ENCODE measurements around the gene CACNG8. TPM values are rescaled to one million over a fixed set of nuclear protein-coding genes. Genes with fewer than 3 reads are reported as not detected.

CACNG8 gene
- total and polyA plus RNA-seq, 8 donors = under 0.01 to 0.45 (median 0.01) TPM; not detected in 4

- H3K4me1 ChIP-seq = peaks cover 5 to 20% (median 12%) of the 10 kb centered on the region in 4 donors
- H3K9me3 ChIP-seq = no peaks in the 10 kb centered on the region
- no peak overlapping the region for H3K4me3 ChIP-seq
- H3K36me3 ChIP-seq = no peaks in the 10 kb centered on the region
- TF ChIP-seq POLR2AphosphoS5 (IDR thresholded peaks at IDR 0.05) = no peak
- TF ChIP-seq CTCF (IDR thresholded peaks at IDR 0.05) = no peak
- TF ChIP-seq POLR2A (IDR thresholded peaks at IDR 0.05) = no peak
- no peak for TF ChIP-seq EP300 (IDR thresholded peaks at IDR 0.05)
- WGBS, 5 donors = 55 to 64% (median 61%) methylated on average over 16 to 22 of the region's 22 CpGs
- DNase-seq = no peak
- H3K27ac ChIP-seq = no peak overlapping the region
- intact Hi-C loops (cut with DNase I; ENCODE audit: low total_unique reads) = no loop called here
- peaks cover 17 to 82% (median 38%) of the 10 kb centered on the region in 3 donors for H3K27me3 ChIP-seq
These were observed 27.1 kb downstream of the CACNG8 start for GRCh38 chr19:53989600-53990533.

GRCh38 chr19:53991224-53992113, 28.7 kb downstream of the CACNG8 start, which contains the start of gene CACNG6:
Gene CACNG6 (plus strand): TSS chr19:53991637. CDS start chr19:53992878, 1,241 bp downstream.
- Histone ChIP-seq H3K27ac (peak within 1 kb of the TSS in 1 of 5 donors; percentile 7), H3K4me3 (peak within 1 kb of the TSS; percentile 33 to 52 (median 44)), H3K27me3 (peaks cover 17 to 88% (median 48%) of the 10 kb centered on the region in 3 donors), H3K36me3 (no peaks in the 10 kb centered on the region), H3K9me3 (no peaks in the 10 kb centered on the region), H3K4me1 (peaks cover 5 to 20% (median 12%) of the 10 kb centered on the region in 4 donors)
- no peak for TF ChIP-seq POLR2A (IDR thresholded peaks at IDR 0.05)
- no peak for TF ChIP-seq POLR2AphosphoS5 (IDR thresholded peaks at IDR 0.05)
- intact Hi-C loops (cut with DNase I; ENCODE audit: low total_unique reads) = no loop called here
- peak; percentile 39 to 64 for DNase-seq
- WGBS, 5 donors = 5 to 22% (median 8%) methylated on average over 22 to 66 of the region's 66 CpGs

GRCh38 chr19:53992211-53992610, 29.5 kb downstream of the CACNG8 start:
- peaks cover 17 to 83% (median 48%) of the 10 kb centered on the region in 3 donors for H3K27me3 ChIP-seq
- H3K4me3 ChIP-seq = peak overlapping the region in 1 of 4 donors; percentile 49
- WGBS, 5 donors = 71 to 88% (median 78%) methylated on average over 9 of the region's 9 CpGs
- no peaks in the 10 kb centered on the region for H3K9me3 ChIP-seq
- intact Hi-C loops (cut with DNase I; ENCODE audit: low total_unique reads) = no loop called here
- peaks cover 5 to 20% (median 12%) of the 10 kb centered on the region in 4 donors for H3K4me1 ChIP-seq
- no peaks in the 10 kb centered on the region for H3K36me3 ChIP-seq
- TF ChIP-seq POLR2A (IDR thresholded peaks at IDR 0.05) (no peak), POLR2AphosphoS5 (IDR thresholded peaks at IDR 0.05) (no peak)
- no peak for DNase-seq
- no peak overlapping the region for H3K27ac ChIP-seq

- no peaks in the 10 kb centered on the region for H3K36me3 ChIP-seq
- intact Hi-C loops (cut with DNase I; ENCODE audit: low total_unique reads) = no loop called here
- peaks cover 5 to 20% (median 12%) of the 10 kb centered on the region in 4 donors for H3K4me1 ChIP-seq
- no peak overlapping the region for H3K4me3 ChIP-seq
- DNase-seq = no peak
- H3K27ac ChIP-seq = no peak overlapping the region
- H3K27me3 ChIP-seq = peaks cover 17 to 88% (median 50%) of the 10 kb centered on the region in 3 donors
- H3K9me3 ChIP-seq = no peaks in the 10 kb centered on the region
- TF ChIP-seq POLR2A (IDR thresholded peaks at IDR 0.05) = no peak
- no peak for TF ChIP-seq CTCF (IDR thresholded peaks at IDR 0.05)
- WGBS, 5 donors = 17 to 38% (median 28%) methylated on average over 23 to 43 of the region's 43 CpGs
These were observed 30.1 kb downstream of the CACNG8 start for GRCh38 chr19:53992815-53993214.

GRCh38 chr19:53993448-53993847, 30.7 kb downstream of the CACNG8 start:
- intact Hi-C loops (cut with DNase I; ENCODE audit: low total_unique reads) = no loop called here
- 55 to 94% (median 71%) methylated on average over 2 to 3 of the region's 3 CpGs for WGBS, 5 donors
- Histone ChIP-seq H3K4me1 (peaks cover 5 to 20% (median 12%) of the 10 kb centered on the region in 4 donors), H3K4me3 (no peak overlapping the region), H3K36me3 (no peaks in the 10 kb centered on the region), H3K9me3 (no peaks in the 10 kb centered on the region), H3K27me3 (peaks cover 17 to 89% (median 52%) of the 10 kb centered on the region in 3 donors), H3K27ac (no peak overlapping the region)
- TF ChIP-seq CTCF (IDR thresholded peaks at IDR 0.05) = no peak
- TF ChIP-seq POLR2A (IDR thresholded peaks at IDR 0.05) = no peak
- TF ChIP-seq POLR2AphosphoS5 (IDR thresholded peaks at IDR 0.05) = no peak
- TF ChIP-seq EP300 (IDR thresholded peaks at IDR 0.05) = no peak
- no peak for DNase-seq

All from stomach (tissue), 9 donors.